HG03066 (cell line): ENCODE data around the gene FHIT.

ENCODE experiments used
- ATAC-seq: cut with Tn5 transposase; IDR thresholded peaks from one replicate; pipeline ENCODE4 v1.9.1; 2021; ENCODE audit warnings: low read depth; ENCODE audit not compliant: unreplicated experiment

The FHIT gene

DNA sequence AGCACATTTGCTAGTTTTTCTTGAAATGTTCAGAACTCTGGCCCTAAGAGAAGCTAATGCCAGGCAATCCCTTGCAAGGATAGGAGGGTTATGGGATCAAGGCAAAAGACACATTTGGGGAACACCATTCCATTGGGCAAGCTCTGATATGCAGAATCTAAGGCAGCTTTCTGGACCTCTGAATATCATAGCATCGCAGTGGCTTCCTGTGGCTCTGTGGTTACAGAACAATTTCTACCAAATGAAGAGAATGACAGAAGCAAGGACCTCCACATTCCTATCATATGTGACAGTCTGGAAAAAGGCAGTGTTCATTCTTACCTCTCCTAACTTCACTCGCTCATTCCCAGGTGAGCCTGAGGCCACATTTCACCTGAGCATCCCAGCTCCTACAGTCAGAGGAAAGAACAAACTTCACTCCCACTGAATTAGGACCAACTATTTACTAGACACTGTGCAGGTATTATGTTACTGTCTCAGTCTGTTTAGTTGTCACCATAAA, 1365.3 kb downstream of the FHIT start:
- ATAC-seq, result no peak

DNA sequence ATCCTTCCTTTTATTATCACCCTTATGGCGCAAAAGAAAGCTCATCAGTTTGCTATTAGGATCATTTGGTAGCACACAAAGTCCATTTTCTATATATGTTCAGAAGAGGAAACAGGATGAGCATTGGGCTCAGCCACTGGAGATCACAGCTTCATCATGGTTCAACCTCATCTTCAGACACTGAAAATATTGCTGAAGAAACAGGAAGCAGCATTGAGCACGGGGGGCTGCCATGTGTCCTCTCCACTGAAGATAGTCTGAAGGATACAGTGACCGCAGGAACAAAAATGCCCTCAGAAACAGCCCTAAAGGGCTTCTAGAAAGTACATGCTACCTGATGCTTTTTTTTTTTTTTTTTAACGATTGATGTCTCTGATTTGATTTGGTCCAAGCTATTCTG, 1366.2 kb downstream of the FHIT start:
- ATAC-seq, result no peak

DNA sequence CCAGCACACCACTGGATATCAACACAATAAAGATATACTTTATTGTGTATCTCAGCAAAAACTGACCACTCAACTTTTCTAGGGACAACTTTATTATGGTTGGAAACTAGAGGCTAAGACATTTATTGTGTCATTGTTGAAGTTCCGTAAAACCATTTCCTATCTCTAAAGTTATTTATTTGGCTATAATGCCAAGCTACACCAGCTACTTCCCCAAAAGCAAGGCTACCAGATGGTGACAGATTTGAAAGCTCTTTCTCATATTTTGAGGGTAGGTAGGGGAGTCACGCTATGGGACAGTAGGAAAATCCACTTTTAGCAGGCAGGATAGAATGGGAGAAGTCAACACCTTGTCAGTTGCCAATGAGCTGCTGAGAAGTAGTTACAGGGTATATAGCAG, 1366.8 kb downstream of the FHIT start:
- no peak for ATAC-seq

DNA sequence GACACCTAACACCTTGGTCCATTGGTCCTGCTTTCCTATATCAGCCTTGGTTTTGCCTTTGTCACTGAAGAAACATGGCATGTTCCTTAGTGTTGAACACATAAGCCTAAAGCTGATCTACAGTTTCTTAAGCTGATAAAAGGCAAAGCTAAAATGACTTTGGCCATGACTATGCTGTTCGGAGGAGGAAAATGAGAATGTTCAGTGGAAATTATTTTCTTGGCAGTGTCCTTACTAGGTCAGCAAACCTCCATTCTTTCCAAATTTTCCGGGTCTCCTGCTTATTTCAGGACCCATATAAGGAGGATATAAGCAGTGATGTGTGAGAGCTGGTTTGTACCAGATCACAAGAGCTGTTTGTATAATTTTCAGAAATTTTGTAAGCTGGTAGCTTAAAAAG, 1368.5 kb downstream of the FHIT start:
- ATAC-seq, result no peak

DNA sequence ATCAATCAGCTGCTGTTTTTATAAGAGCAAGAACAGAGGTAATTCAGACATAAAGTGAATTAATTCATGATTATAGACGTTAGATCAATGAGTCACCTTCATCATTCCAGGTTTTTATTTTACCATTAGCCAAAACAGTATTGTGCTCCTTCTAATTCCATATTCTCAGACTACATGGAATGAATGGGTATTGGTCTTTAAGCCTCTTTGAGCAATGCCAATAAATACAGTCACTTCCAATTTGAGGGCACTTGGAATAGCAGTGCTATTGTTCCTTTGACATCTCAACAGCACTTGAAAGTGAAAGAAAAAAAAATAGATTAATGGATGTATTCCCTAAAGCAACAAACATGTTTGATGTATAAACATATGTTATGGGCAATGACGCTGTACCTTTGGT, 1370.5 kb downstream of the FHIT start:
- ATAC-seq, result no peak

DNA sequence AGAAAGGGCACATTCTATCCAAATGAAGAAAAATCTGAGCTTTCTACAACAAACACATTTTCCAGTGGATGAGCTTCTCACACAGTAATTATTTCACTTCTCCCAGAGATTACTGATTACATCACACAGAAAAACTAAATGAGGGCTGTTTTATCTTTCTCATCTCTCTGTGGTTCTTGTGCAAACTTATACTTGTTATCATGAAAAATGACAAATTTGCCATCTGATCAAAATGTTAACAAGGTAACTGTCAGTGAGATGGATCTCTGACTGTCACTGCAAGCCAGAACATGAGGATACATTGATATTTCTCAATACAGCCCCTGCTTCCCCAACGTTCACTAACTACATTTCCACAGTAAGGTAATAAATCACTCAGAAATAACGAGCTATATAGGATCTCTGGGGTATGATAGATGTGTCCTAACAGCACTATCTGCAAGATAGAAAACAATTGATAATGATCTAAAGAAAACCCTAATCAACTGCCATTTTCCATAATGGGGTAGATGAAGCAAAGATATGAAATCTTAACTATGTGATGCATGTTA, 1372.1 kb downstream of the FHIT start:
- no peak for ATAC-seq

DNA sequence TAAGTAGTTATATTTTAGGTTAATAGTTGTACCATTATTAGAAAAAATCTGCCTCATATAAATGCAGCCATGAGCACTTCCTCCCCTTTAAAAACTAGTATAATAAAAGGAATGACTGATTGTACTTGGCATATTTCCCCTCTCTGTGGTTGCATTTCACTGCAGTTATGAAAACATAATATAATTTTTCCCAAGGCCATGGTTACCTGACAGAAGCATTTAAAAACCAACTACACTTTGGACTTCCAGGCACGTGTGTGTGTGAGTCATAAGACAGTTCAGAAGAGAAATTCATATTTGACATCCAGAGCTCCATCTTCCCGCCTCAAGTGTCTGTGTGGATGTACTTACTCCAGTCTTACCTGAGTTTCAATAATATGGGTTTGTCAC, 1373.2 kb downstream of the FHIT start:
- ATAC-seq, result no peak

DNA sequence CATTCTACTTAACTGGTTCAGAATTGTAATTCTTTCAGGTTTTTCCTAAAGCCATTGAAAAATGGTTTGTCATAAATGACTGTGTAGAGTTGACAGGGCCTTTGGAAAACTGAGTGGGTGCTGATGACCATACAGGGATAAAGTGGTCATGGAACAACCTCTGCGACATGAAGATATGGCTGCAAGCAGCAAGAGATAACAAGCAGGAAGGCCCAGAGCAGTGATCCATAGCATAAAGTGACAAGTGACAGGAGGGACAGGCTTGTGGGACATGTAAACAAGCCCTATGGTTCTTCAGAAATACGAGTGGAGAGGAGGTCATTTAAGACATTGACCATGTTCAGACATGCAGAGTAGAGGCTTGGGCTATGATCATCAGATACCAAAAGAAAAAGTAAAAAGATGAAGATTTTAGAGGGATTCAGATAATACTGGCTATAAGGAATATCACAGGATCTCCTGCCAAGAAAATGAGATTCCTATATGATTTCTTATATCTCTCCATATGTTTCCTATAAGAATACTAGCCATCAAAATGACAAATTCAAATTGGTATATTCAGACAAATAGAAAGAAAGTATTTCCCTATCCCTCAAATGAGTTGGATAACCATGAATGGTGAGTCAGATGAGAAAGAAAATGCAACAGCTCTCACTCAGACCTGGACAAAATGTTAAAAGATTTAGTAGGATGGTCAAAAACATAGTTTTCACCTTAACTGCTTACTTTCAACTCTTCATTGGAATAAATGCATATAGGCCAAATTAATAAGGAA, 1373.8 kb downstream of the FHIT start:
- no peak for ATAC-seq

DNA sequence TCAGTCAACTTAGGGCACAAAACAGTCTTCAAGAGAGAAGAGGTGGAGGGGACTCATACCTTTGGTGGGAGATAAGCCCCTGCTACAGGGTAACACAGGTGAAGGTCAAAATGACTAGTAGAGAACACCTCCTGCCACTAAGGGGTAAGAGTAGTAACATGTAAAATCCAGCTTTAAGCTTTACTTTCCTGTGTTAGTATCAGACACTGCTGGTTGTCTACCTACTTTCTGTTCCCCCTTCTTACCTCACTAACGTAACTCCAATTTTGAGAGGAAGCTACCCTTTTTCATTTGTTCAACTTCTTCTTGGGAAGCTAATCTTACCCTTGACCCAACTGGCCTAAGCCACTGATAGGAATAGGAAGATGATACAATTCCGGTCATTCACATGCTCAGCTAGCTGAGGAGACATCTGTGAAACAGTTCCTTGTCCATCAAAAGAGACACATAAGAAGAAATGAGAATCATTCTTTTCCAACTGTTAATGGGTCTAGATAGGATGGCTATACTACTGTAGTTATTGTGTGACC, 1374.7 kb downstream of the FHIT start:
- no peak for ATAC-seq

DNA sequence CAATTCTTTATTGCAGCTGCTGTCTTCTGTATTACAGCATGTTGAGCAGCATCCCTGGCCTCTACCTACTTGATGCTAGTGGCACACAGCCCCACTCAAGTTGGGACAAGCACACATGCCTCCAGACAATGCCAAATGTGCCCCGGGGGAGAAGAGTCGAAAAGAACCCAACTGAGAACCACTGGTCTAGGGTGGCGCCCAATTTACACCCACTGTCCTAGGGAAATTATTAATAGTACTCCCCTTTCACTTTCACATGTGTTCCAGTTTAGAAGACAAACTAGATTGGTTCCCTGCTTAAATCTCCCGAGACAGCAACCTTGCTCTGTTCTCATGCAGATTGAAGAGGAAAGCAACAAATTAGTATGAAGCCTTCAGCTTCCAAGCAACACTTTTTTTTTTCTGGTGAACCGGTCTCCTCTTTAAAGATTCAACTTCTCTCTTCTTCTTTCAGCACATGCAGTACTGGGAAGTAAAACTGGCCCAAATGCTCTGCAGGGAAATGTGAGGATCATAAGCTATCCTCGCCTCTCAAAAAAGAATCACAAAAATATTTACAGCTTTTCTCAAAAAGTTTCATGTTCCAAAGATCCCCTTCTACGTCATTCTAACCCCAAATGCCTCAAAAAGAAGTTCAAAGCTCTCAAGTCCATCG, 1377.5 kb downstream of the FHIT start:
- no peak for ATAC-seq

DNA sequence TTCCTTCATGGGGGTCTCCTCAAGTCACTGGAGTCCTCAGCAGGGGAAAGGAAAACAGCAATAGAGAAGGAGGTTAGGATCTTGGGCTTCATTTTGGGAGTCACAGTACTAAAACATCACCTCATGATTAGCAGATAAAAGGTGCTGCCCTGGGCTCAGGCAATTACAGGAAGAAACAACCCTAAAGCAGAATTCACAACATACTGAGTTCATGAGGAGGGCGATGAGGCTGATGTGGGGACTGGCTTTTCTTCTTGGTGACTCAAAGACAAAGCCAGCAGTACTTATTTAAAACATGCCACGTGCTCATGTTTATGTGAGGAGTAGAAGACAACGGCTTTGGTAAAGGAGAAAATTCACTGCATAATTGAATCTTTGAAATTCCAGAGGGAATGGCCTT, 1379.1 kb downstream of the FHIT start:
- ATAC-seq, result no peak

DNA sequence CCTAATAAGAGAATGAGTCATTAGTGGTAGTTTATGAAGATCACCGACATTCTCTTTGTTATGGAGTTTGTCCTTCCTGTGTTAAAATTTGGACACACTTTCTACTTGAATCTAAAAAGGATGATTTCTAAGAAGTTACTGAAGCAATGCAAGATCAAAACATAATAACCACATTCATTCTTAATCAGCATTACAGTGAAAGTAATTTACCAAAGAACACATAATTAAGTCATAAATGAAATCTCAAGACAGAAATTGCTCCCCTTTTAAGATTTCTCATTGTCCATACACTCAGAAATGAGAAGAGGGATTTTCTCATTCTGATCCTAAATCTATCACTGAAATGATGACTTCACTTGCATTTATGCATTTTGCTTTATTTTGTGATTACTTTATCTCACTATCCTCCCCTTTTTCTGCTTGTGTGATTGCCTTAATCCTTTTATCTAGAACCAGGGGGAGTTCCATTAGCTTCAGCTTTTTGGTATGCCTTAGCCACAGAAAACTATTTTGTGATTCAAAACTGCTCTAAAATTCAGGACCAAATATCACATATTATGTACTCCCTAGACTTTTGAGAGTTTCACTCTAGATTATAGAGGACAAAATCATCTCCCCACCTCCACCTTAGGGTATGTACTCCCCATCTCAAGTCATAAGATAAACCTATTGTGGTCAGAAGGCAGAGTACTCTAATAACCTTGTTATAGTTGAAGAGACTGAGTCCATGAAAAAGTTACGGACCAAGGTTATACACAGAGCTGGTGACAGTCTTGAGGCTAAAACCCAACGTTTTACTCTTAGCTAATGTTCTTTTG, 1383.9 kb downstream of the FHIT start:
- no peak for ATAC-seq

DNA sequence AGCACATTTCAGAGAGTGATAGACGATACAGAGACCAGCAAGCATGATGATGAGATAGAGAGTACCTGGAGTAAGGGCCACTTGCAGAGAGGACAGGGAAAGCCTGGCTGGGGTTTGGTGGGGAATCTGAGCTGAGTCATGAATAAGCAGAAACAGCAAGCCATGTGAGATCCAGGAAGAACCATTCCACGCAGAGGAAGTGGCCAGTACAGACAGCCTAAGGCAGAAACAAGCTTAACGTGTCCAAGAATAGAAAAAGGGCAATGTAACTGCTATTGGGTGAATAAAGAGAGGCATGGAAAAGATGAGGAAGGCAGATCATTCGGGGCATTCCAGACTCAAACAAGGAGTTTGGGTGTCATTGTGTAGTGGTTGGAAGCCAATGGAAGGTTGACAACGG, 1385.2 kb downstream of the FHIT start:
- no peak for ATAC-seq

DNA sequence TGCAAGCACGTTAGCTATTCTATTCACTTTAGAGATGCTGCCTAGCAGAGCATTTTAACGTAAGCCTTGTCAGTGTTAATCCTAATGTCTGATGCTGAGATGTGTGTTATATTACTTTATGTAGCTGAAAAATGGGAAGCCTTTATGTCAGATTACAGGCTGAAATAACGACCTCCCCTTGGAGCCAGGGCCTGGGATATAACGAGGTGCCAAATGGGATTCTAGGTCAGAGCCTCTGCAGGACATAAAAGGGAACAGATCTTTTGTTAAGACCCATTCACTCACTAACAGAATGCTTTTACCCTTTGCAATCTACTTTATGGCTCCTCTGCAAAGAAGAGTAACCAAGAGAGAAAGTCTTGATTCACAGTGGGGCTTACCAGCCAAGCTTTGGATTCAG, 1385.9 kb downstream of the FHIT start:
- no peak for ATAC-seq

DNA sequence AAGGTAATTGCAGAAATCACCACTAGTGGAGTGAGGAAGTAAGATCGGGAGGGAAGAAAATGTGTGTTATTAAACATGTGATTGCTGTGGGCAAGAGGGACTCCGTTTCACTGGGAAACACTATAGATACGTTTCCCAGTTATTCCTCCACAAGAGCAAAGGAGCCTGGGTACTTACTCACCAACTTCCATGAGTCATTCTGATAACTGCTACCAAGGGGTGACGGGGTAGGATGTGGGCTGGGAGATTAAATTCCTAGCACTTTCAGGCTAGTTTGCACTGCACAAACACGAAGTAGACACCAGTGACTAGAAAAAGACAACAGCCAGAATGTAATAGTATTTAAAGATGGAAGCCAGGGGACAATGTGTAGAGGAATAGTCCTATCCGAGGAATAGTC, 1388.6 kb downstream of the FHIT start:
- ATAC-seq, result no peak

DNA sequence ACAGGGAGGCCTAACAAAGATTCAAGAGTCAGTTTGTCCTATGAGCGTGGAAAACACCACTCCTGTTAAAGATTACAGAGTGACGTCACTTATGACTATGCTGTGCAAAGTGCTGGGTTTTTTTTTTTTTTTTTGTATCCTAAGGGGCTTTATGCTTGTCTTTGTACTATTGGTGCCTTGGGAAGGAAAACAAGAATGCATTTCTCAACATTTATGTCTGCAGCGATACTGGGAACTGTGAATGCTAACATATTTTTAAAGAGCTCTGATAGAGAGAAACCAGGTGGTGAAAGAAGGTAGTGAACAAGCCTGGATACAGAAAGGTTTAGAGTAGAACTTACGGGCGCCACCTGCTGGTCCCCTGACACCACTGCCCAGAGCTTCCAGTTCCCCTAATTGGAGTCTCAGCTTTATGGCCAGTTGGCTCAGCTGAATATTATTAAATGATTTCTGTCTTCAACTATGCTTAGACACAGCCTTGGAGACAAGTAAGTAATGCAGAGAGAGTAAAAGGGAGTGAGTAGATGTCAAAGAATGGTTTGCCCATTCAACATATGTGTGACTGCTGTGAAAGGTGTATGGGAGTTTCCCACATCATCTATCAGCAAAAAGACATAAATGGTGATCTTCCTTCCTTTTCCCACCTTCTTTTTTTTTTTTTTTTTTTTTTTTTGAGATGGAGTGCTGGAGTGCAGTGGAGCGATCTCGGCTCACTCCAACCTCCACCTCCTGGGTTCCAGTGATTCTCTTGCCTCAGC, 1393.5 kb downstream of the FHIT start:
- peak; percentile 98 for ATAC-seq

DNA sequence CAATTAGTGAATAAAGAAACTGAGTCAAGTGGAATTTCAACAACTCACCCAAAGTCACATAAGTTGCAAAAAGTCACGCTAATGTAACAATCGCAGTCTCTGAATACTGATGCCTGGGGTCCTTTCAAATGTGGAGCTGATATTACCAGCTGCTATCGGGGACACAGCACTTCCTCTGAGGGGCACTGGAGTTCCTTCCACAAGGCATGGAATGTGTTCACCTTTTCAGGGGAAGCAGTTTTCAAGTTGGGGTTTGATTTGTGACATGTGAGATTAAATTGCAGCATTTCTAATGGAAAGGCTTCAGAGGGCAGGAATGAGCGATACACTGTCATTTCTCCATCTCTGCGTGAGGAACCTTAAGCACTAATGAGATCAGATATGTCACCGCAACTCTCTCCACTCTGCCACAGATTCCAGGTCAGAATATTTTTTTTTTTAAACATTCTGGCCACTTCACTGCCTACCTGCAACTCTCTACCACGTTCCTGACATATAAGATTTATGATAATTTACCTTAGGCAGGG, 1394.3 kb downstream of the FHIT start:
- no peak for ATAC-seq

DNA sequence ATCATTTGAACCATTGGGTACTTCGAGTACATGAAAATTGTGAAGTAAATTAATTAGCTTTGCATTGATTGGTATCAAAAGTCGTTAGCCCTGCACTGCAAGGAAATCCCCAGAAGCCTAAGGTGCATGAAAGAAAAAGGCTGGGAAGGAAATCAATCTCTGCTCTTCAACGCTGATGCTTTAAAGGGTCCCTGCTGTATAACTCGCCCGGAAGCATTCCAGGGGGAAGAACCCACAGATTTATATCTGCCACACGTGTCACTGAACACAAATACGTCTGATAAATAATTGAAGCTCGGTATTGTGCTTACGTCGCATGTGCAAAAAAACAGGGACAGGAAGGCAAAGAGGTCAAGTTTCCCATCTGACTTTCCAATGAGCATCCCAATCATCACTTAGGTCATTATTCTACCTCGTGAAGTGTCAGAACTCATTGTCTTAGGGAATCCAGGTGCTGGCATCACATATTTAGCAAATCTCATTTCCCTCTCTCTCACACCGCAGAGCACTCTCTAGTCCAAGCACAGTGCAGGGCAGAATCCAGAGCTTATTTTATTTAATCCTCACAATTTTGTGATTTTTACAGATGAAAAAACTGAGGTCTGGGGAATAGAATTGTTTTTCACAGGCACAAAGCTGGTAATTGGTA, 1397.1 kb downstream of the FHIT start:
- ATAC-seq, result no peak

DNA sequence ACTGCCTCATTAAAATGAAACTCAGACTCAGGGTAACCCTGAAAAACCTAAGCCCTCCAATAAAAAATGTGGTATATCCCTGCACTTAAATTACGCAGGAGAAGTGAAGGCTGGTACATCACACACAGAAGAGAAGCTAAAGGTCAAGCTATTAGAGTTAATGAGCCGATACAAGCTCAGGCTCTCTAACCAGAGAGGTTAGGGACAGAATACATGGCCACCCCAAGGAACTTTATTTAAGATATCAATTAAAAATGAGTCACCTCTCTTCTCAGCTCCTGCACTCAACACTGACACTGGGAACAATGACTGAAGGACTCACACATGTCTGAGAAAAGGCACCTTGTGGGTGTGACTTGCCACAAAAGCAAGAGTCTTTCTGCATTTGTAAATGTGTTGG, 1400.8 kb downstream of the FHIT start:
- ATAC-seq, result no peak
